Effector CD8-positive, alpha-beta T cell (primary cell): ENCODE results near the gene LIMS1.

Experiments
- DNase-seq: peaks from one replicate; lab custom pipeline; 2025; lab: John Stamatoyannopoulos, UW

The LIMS1 gene

GRCh38 chr2:108614043-108614545 lies 79.8 kb downstream of the LIMS1 start:
- no peak for DNase-seq

- DNase-seq = no peak
These were observed 80.4 kb downstream of the LIMS1 start for GRCh38 chr2:108614659-108615058.

GRCh38 chr2:108615480-108616090 lies 81.3 kb downstream of the LIMS1 start:
- no peak for DNase-seq

GRCh38 chr2:108616318-108616717 lies 82.0 kb downstream of the LIMS1 start:
- DNase-seq = no peak

- DNase-seq = no peak
These were observed 82.5 kb downstream of the LIMS1 start for GRCh38 chr2:108616751-108617161.

- no peak for DNase-seq
These were observed 83.3 kb downstream of the LIMS1 start for GRCh38 chr2:108617617-108618016.

GRCh38 chr2:108619925-108620620 lies 85.8 kb downstream of the LIMS1 start:
- no peak for DNase-seq

GRCh38 chr2:108620656-108621055 lies 86.4 kb downstream of the LIMS1 start:
- no peak for DNase-seq

- DNase-seq = peak; percentile 10
These were observed 86.9 kb downstream of the LIMS1 start for GRCh38 chr2:108621087-108621559.

- DNase-seq = no peak
These were observed 87.7 kb downstream of the LIMS1 start for GRCh38 chr2:108621687-108622681.

- no peak for DNase-seq
These were observed 89.3 kb downstream of the LIMS1 start for GRCh38 chr2:108623616-108624015.

- DNase-seq = no peak
These were observed 91.0 kb downstream of the LIMS1 start for GRCh38 chr2:108625186-108625827.

- no peak for DNase-seq
These were observed 91.5 kb downstream of the LIMS1 start for GRCh38 chr2:108625828-108626195.

- DNase-seq = no peak
These were observed 92.7 kb downstream of the LIMS1 start for GRCh38 chr2:108626995-108627394.

GRCh38 chr2:108627911-108628567 lies 93.8 kb downstream of the LIMS1 start:
- DNase-seq = no peak

- no peak for DNase-seq
These were observed 94.7 kb downstream of the LIMS1 start for GRCh38 chr2:108628936-108629335.

- no peak for DNase-seq
These were observed 95.1 kb downstream of the LIMS1 start for GRCh38 chr2:108629417-108629816.

GRCh38 chr2:108630567-108631405 lies 96.5 kb downstream of the LIMS1 start:
- DNase-seq = no peak

GRCh38 chr2:108632332-108633160 lies 98.3 kb downstream of the LIMS1 start:
- DNase-seq = no peak
